Measurements from ENCODE around the gene PDSS2.
"Not testable (repeated sequence)": the region's sequence is repeated elsewhere in the genome, so short reads cannot be mapped to it uniquely, and the experiment has no call there.

PDSS2 gene

GRCh38 chr6:107314531-107314939 is 144.8 kb downstream of the PDSS2 start:
- peak; percentile 91 for DNase-seq

- no peak for DNase-seq
Measured at GRCh38 chr6:107313776-107314175, 145.6 kb downstream of the PDSS2 start.

DNA sequence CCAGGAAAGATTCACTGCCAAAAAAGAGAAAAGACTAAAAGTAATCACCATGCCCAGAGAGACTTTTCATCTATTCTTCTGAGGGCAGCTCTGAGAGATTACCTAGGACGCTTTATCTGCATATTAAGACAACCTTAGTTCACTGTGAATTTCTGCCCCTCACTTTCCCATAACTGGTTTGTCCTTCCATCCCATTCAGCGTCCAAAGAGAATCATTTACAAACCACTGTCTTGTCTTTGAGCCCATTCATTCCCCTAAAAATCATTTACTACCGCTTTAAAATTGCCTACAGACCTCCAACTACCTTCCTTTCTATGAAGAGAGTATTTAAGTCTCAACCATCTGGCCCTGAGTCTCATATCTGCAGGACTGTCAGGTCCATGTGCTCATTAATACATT is 149.0 kb downstream of the PDSS2 start:
- DNase-seq: no peak

DNA sequence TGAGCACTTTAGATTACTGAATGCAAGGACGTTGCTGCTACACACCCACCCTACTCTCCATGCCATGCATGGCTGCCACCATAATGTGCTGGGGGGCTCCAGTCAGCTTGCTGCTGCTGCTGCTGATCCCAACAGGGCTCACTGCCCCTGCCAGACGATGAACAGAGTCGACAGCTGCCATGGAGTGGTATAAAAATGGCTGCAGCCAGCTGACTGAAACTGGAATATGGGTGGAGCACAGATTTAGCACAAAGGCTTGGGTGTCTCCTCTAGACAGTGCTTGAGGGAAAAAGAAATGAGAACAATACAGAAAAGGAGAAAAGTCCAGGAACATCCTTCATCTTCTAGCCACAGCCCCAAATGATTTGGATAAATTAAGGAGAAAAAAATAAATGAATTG is 150.7 kb downstream of the PDSS2 start:
- no peak for DNase-seq

DNA sequence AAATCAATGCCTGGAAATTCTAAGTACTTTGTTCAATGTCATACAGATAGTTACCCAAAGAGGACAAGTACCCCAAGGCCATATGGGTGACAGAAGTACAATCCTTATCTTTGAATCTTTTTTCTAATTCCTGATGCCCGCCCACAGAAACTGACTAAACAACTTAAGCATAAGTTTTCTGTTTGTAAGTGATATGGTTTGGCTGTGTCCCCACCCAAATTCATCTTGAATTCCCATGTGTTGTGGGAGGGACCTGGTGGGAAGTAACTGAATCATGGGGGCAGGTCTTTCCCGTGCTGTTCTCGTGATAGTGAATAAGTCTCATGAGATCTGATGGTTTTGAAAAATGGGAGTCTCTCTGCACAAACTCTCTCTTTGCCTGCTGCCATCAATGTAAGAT is 153.4 kb downstream of the PDSS2 start:
- DNase-seq: not testable (repeated sequence)

DNA sequence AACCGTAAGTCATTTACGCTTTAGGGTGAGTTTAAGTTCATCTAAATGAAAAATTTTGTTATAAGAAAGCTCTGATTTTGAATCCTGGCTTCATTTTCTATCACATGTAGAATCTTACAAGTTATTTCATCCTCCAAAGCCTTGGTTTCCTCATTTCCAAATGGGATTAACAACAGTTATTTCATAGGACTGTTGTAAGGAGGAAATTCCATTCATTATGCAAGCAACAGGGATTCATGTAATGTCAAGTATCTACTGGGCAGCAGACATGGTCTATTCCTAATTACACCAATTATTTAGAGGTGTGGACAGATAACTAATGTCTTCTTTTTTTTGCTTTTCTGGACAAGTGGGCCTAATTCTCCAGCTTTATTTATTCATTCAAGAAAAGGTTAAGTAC is 154.0 kb downstream of the PDSS2 start:
- no peak for DNase-seq

- no peak for DNase-seq
Measured at GRCh38 chr6:107304421-107305025, 154.8 kb downstream of the PDSS2 start.

DNA sequence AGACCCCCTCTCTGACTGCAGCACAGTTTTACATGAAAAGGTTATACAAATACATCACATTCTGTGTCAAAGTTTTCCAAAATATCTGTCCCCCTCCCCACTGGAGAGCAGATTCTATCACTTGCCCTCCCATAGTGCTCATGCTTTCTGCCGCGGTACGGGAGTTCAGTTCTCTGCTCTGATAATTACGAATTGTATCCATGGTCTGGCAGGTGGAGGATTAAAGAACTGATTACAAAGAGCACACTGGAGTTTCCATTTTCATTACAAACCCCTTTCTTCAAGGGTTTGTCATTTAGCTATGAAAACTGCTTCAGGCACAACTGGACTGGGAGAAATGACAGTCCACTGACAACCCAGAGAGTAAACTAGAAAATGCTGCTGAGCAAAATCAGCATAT is 166.0 kb downstream of the PDSS2 start:
- peak; percentile 35 for DNase-seq

GRCh38 chr6:107292715-107293271 is 166.6 kb downstream of the PDSS2 start:
- peak; percentile 36 for DNase-seq

DNA sequence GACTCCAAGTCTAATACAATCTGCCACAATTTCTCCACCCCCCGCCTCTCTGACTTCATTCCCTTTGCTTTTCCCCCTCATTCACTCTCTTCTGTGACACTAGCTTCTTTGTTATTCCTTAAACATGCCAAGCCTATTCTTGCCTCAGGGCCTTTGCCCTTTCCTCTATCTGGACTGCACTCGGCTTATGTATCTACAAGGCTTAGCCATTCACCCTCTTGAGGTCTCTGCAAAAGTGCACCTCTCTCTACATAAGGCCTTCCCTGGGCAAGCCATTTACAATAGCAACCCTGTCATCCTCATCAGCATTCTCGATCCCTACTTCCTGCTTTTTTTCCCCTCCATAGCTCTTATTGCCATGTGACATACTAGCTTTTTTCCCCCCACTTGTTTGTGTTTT is 168.9 kb downstream of the PDSS2 start:
- no peak for DNase-seq

- DNase-seq: not testable (repeated sequence)
Measured at GRCh38 chr6:107289258-107289657, 170.1 kb downstream of the PDSS2 start.

GRCh38 chr6:107285683-107286082 is 173.7 kb downstream of the PDSS2 start:
- DNase-seq: not testable (repeated sequence)

- DNase-seq: no peak
Measured at GRCh38 chr6:107284805-107285204, 174.6 kb downstream of the PDSS2 start.

GRCh38 chr6:107280791-107281190 is 178.6 kb downstream of the PDSS2 start:
- DNase-seq: no peak

DNA sequence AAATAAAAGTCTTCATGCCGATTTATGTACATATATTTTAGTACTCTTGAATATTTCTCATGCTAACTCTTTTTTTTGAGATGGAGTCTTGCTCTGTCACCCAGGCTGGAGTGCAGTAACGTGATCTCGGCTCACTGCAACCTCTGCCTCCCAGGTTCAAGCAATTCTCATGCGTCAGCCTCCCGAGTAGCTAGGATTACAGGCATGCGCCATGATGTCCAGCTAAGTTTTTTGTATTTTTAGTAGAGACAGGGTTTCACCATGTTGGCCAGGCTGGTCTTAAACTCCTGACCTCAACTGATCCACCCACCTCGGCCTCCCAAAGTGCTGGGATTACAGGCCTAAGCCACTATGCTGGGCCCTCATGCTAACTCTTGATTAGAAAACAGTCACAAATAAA is 179.4 kb downstream of the PDSS2 start:
- DNase-seq: not testable (repeated sequence)

DNA sequence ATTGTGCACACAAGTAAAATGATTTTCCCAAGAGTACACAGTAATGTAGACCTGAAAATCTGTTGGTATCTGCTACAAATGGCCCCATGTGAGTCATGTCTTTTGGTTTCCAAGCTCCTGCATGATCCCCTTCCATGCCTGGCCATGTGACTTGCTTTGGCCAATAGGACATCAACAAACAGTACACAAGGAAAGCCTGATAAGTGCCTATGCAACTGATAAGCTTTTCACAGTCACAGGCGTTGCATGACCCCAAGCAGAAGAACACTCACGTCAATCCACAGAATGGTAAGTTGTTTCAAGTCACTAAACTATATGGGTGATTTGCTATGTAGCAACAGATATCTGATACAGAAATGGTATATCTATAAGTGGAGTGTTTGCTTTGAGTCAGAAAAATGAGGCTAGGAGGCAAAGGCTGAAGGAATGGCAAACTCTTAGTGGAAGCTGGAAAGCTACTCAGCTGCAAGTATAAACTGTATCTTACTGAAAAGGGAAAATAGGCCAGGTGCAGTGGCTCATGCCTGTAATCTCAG is 184.0 kb downstream of the PDSS2 start:
- DNase-seq: peak; percentile 35

GRCh38 chr6:107274288-107274687 is 185.1 kb downstream of the PDSS2 start:
- DNase-seq: no peak

DNA sequence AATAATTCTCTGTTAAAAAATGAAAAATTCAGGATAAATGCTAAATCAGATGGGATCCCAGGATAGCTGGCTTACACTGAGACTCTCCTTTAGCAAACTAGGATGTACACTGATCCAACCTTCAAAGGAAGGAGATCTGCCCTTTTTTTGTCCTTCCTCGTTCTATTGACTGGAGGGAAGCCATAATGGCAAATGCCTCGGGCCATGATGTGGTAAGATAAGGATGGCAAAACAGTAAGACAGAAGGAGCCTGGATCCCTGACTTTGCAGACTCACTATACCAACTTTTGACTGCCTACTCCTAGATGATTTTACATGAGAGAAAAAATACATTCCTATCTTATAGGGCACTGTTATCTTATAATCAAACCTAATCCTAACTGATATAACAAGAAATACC is 187.1 kb downstream of the PDSS2 start:
- DNase-seq: peak; percentile 47

- no peak for DNase-seq
Measured at GRCh38 chr6:107271208-107271790, 188.1 kb downstream of the PDSS2 start.

DNA sequence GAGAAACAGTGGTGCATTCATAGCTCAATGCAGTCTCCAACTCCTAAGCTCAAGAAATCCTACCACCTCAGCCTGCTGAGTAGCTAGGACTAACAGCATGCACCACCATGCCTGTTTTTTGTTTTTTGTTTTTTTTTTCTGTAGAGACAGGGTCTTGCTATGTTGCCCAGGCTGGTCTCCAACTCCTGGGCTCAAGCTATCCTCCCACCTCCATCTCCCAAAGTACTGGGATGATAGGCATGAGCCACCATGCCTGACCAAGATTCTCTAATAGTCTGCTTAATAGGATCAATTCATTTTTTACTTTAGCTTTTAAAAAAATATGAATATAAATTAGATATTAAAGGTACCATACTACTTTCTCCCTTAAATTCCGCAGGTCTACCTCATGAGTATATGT is 191.7 kb downstream of the PDSS2 start:
- no peak for DNase-seq

- no peak for DNase-seq
Measured at GRCh38 chr6:107267006-107267405, 192.4 kb downstream of the PDSS2 start.

DNA sequence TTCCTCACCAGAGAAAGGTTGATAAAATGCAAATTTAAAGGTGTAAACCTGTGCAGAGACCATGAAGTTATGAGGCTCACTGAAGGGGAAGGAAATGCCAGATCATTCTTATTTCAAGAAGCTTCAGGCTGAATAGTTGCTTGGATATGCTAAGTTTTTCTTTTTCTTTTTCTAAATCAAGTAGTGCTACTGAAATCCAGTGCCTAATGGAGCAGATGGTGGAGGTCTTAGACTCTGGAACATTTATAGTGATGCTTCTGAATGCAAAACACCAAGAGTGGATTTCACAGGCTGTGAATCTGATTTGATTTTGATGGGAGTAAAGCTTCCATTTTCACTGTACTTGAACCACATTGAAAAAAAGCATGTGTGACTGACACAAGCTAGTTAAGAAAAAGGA is 192.8 kb downstream of the PDSS2 start:
- no peak for DNase-seq

DNA sequence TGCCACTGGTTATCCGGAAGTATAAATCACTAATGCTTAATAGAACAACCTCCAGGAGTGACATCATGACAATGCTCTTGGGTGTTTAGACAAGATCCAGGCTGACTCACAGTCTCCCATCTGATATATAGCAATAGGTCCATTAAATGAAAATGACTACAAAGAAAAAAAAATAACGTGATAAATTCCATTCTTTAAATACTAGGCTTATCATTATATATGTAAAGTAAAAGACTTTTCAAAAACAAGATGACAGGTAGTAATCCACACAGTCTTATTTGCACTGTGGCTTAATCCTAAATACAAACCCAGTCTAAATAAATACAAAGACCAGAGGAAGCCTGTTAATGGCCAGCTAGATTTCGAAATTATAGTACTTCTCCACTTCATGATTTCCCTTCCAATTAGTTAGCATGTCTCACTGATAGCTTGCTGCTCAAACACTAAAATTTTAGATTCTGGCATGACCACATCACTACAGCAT is 195.0 kb downstream of the PDSS2 start:
- DNase-seq: peak; percentile 74

GRCh38 chr6:107259951-107260350 is 199.4 kb downstream of the PDSS2 start:
- DNase-seq: no peak

Measured in NCI-H146 (cell line).